HepG2 (cell line): Measurements from ENCODE around the gene CADM4. TPM values are rescaled to one million over a fixed set of nuclear protein-coding genes. Genes with fewer than 3 reads are reported as not detected.

Experiments used
- CC2D1A ChIP-seq: sonication (generic); formaldehyde crosslinking; IDR thresholded peaks from 2 replicates; pipeline ENCODE4 v1.8.1; 2023; ENCODE audit warnings: mild to moderate bottlenecking, missing genetic modification reagents
- DR1 ChIP-seq: sonication (generic); formaldehyde crosslinking; IDR thresholded peaks from 2 replicates; pipeline ENCODE4 v1.8.0; 2021; ENCODE audit warnings: mild to moderate bottlenecking, missing genetic modification reagents, inconsistent platforms
- FOXO1 ChIP-seq: sonication (generic); formaldehyde crosslinking; IDR thresholded peaks from 2 replicates; pipeline ENCODE4 v1.4.0; 2020; ENCODE audit warnings: missing genetic modification reagents
- HOMEZ ChIP-seq: IDR thresholded peaks from 2 replicates; pipeline ENCODE4 v1.6.1; 2016; ENCODE audit warnings: low read depth
- JUNB ChIP-seq: sonication (generic); formaldehyde crosslinking; IDR thresholded peaks from 2 replicates; pipeline ENCODE4 v1.8.0; 2022; ENCODE audit warnings: missing genetic modification reagents, mild to moderate bottlenecking, borderline replicate concordance
- MAZ ChIP-seq, 2 experiments: sonication (generic) in 1 of 2; formaldehyde crosslinking in 1 of 2; IDR thresholded peaks; 2 replicates each; pipeline versions ENCODE4 v1.5.0 to v1.6.1; 2012 to 2020; ENCODE audit warnings: low read depth in 2 of 2, mild to moderate bottlenecking in 2 of 2, borderline replicate concordance in 1 of 2, improper control_type of control experiment in 1 of 2, low read length in 1 of 2, missing genetic modification reagents in 1 of 2, moderate library complexity in 1 of 2
- MXD3 ChIP-seq: IDR thresholded peaks from 2 replicates; pipeline ENCODE4 v1.6.1; 2016; ENCODE audit warnings: mild to moderate bottlenecking, missing biosample characterization, missing genetic modification reagents
- PHF5A ChIP-seq: IDR thresholded peaks from one replicate; pipeline ENCODE4 v1.6.1; 2018; ENCODE audit warnings: low read depth, missing genetic modification reagents; ENCODE audit not compliant: unreplicated experiment
- SOX13 ChIP-seq, 3 experiments: fragments of 450-650 bp in 1 of 3; sonication (generic) in 1 of 3; formaldehyde crosslinking in 1 of 3; IDR thresholded peaks in 2 of 3; conservative IDR thresholded peaks in 1 of 3; 2 replicates each; pipeline versions ENCODE4 v1.5.0 to v1.6.1; 2016 to 2020; ENCODE audit warnings: antibody characterized with exemption in 1 of 3, mild to moderate bottlenecking in 1 of 3, missing compliant biosample characterization in 1 of 3, missing genetic modification reagents in 1 of 3, moderate library complexity in 1 of 3
- SP4 ChIP-seq: sonication (generic); formaldehyde crosslinking; IDR thresholded peaks from 2 replicates; pipeline ENCODE4 v1.8.1; 2023; ENCODE audit warnings: mild to moderate bottlenecking, missing genetic modification reagents
- ZNF124 ChIP-seq: sonication (generic); formaldehyde crosslinking; IDR thresholded peaks from 2 replicates; pipeline ENCODE4 v1.4.0; 2020; ENCODE audit warnings: missing genetic modification reagents
- ZNF253 ChIP-seq: sonication (generic); formaldehyde crosslinking; IDR thresholded peaks from 2 replicates; pipeline ENCODE4 v1.8.0; 2022; ENCODE audit warnings: mild to moderate bottlenecking, missing genetic modification reagents, borderline replicate concordance
- ZNF512B ChIP-seq: sonication (generic); formaldehyde crosslinking; IDR thresholded peaks from 2 replicates; pipeline ENCODE4 v1.5.1; 2020; ENCODE audit warnings: missing genetic modification reagents, mild to moderate bottlenecking, borderline replicate concordance
- ZNF589 ChIP-seq: sonication (generic); formaldehyde crosslinking; conservative IDR thresholded peaks from 2 replicates; pipeline ENCODE4 v1.8.0; 2022; ENCODE audit warnings: mild to moderate bottlenecking, moderate library complexity, missing genetic modification reagents
- ZNF619 ChIP-seq: sonication (generic); formaldehyde crosslinking; IDR thresholded peaks from 2 replicates; pipeline ENCODE4 v1.4.0; 2020; ENCODE audit warnings: mild to moderate bottlenecking, missing genetic modification reagents
- polyA plus RNA-seq, 8 experiments: library from polyadenylated mRNA; depleted of rRNA in 3 of 8; stranded (reverse) in 7 of 8; unstranded in 1 of 8; fragments of >200 nt; fragmentation: Illumina TruSeq in 4 of 8; extraction: Trizol in 4 of 8; gene quantifications; 2 replicates each; pipeline versions ENCODE4 v1.2.1 to v1.2.3, GENCODE V29; 2011 to 2016; ENCODE audit warnings: low read depth in 4 of 8, missing spikeins in 1 of 8, mixed read lengths in 1 of 8; ENCODE audit not compliant: insufficient read depth in 1 of 8
- total RNA-seq, 5 experiments: library from RNA; depleted of rRNA; stranded (reverse); fragments of >200 nt; fragmentation: Illumina TruSeq; extraction: Trizol; gene quantifications; 2 replicates each; pipeline ENCODE4 v1.2.3, GENCODE V29; 2016; ENCODE audit warnings: low read depth in 1 of 5
- TF ChIP-seq, protein P1 (sequence below): sonication (generic); formaldehyde crosslinking; IDR thresholded peaks from 2 replicates; pipeline ENCODE4 v1.4.0; 2020; ENCODE audit warnings: mild to moderate bottlenecking, missing genetic modification reagents, borderline replicate concordance

CADM4 gene
- total and polyA plus RNA-seq, 2 of the 13 experiments (the other 11 are each of a cell fraction or from before 2014, with no cell fraction given) = 8.5 to 16.0 TPM

- peak; percentile 45; the same call in 1 of the 2 replicates for TF ChIP-seq JUNB (CRISPR knock-in tag)
- 0 out of 2 replicates have a peak, but pooled peaks have one; percentile 34 for TF ChIP-seq ZNF589 (CRISPR knock-in tag)
- 0 out of 2 replicates have a peak, but pooled peaks have one; percentile 27 for TF ChIP-seq ZNF619 (CRISPR knock-in tag)
- no peak for TF ChIP-seq DR1 (CRISPR knock-in tag)
- no peak for TF ChIP-seq SOX13 (IDR thresholded peaks at IDR 0.05)
- no peak for TF ChIP-seq SOX13 (CRISPR knock-in tag; conservative IDR thresholded peaks at IDR 0.05 in 1 of 2, IDR thresholded peaks at IDR 0.05 in 1 of 2)
- 0 out of 2 replicates have a peak, but pooled peaks have one; percentile 49 for TF ChIP-seq ZNF253 (CRISPR knock-in tag)
- no peak for TF ChIP-seq ZNF124
- no peak for TF ChIP-seq HOMEZ
- 0 out of 2 replicates have a peak, but pooled peaks have one; percentile 29 for TF ChIP-seq FOXO1 (CRISPR knock-in tag)
- TF ChIP-seq MXD3 (CRISPR knock-in tag) = 0 out of 2 replicates have a peak, but pooled peaks have one; percentile 5
- TF ChIP-seq SP4 (CRISPR knock-in tag) = 0 out of 2 replicates have a peak, but pooled peaks have one; percentile 34
- no peak for TF ChIP-seq MAZ (IDR thresholded peaks at IDR 0.05; ENCODE audit: borderline replicate concordance, low read depth, low read length)
- TF ChIP-seq MAZ (CRISPR knock-in tag; IDR thresholded peaks at IDR 0.05; ENCODE audit: low read depth) = peak; percentile 36; the same call in 1 of the 2 replicates
- TF ChIP-seq, protein P1, sequence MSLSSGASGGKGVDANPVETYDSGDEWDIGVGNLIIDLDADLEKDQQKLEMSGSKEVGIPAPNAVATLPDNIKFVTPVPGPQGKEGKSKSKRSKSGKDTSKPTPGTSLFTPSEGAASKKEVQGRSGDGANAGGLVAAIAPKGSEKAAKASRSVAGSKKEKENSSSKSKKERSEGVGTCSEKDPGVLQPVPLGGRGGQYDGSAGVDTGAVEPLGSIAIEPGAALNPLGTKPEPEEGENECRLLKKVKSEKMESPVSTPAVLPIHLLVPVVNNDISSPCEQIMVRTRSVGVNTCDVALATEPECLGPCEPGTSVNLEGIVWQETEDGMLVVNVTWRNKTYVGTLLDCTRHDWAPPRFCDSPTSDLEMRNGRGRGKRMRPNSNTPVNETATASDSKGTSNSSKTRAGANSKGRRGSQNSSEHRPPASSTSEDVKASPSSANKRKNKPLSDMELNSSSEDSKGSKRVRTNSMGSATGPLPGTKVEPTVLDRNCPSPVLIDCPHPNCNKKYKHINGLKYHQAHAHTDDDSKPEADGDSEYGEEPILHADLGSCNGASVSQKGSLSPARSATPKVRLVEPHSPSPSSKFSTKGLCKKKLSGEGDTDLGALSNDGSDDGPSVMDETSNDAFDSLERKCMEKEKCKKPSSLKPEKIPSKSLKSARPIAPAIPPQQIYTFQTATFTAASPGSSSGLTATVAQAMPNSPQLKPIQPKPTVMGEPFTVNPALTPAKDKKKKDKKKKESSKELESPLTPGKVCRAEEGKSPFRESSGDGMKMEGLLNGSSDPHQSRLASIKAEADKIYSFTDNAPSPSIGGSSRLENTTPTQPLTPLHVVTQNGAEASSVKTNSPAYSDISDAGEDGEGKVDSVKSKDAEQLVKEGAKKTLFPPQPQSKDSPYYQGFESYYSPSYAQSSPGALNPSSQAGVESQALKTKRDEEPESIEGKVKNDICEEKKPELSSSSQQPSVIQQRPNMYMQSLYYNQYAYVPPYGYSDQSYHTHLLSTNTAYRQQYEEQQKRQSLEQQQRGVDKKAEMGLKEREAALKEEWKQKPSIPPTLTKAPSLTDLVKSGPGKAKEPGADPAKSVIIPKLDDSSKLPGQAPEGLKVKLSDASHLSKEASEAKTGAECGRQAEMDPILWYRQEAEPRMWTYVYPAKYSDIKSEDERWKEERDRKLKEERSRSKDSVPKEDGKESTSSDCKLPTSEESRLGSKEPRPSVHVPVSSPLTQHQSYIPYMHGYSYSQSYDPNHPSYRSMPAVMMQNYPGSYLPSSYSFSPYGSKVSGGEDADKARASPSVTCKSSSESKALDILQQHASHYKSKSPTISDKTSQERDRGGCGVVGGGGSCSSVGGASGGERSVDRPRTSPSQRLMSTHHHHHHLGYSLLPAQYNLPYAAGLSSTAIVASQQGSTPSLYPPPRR (CRISPR knock-in tag) = no peak
- TF ChIP-seq CC2D1A (CRISPR knock-in tag) = no peak
- TF ChIP-seq ZNF512B (CRISPR knock-in tag) = no peak
- no peak for TF ChIP-seq PHF5A (CRISPR knock-in tag)
Measured at GRCh38 chr19:43639519-43640423, at the start of gene CADM4 (continued).
